H9 (cell line): Measurements from ENCODE around the gene RCAN2. TPM values are rescaled to one million over a fixed set of nuclear protein-coding genes. Genes with fewer than 3 reads are reported as not detected.

Experiments
- DNase-seq: peaks from one replicate; pipeline ENCODE4 v3.0.0-alpha.2; 2017
- H2AFZ ChIP-seq: one replicate; pipeline ENCODE4 v1.6.1; 2013; ENCODE audit warnings: mild to moderate bottlenecking, low read length, control low read depth, moderate library complexity
- H2AK5ac ChIP-seq: 2 replicates; pipeline ENCODE4 v1.6.1; 2013; ENCODE audit warnings: low read length, control low read depth, mixed read lengths; ENCODE audit not compliant: insufficient read length
- H2BK120ac ChIP-seq: one replicate; pipeline ENCODE4 v1.6.1; 2013; ENCODE audit warnings: low read depth, mild to moderate bottlenecking, low read length, control low read depth, inconsistent platforms; ENCODE audit not compliant: poor library complexity, severe bottlenecking
- H2BK12ac ChIP-seq: 2 replicates; pipeline ENCODE4 v1.6.1; 2013; ENCODE audit warnings: low read length, control low read depth, mixed read lengths, low read depth; ENCODE audit not compliant: insufficient read length
- H2BK15ac ChIP-seq: 2 replicates; pipeline ENCODE4 v1.6.1; 2013; ENCODE audit warnings: low read depth, low read length, control low read depth
- H2BK20ac ChIP-seq: one replicate; pipeline ENCODE4 v1.6.1; 2013; ENCODE audit warnings: low read depth, mild to moderate bottlenecking, low read length, control low read depth, inconsistent platforms; ENCODE audit not compliant: poor library complexity, severe bottlenecking
- H2BK5ac ChIP-seq: 2 replicates; pipeline ENCODE4 v1.6.1; 2013; ENCODE audit warnings: low read length, control low read depth, mixed read lengths; ENCODE audit not compliant: insufficient read length
- H3K14ac ChIP-seq: 2 replicates; pipeline ENCODE4 v1.6.1; 2013; ENCODE audit warnings: low read length, control low read depth; ENCODE audit not compliant: insufficient read depth
- H3K18ac ChIP-seq: 2 replicates; pipeline ENCODE4 v1.6.1; 2013; ENCODE audit warnings: low read depth, mild to moderate bottlenecking, mixed read lengths, low read length, control low read depth; ENCODE audit not compliant: insufficient read length
- H3K23ac ChIP-seq: 2 replicates; pipeline ENCODE4 v1.6.1; 2013; ENCODE audit warnings: low read length, control low read depth, mixed read lengths, low read depth; ENCODE audit not compliant: insufficient read length
- H3K23me2 ChIP-seq: 2 replicates; pipeline ENCODE4 v1.6.1; 2013; ENCODE audit warnings: low read depth, mild to moderate bottlenecking, mixed read lengths, low read length, control low read depth; ENCODE audit not compliant: insufficient read length, poor library complexity, severe bottlenecking
- H3K27ac ChIP-seq: 2 replicates; pipeline ENCODE4 v1.5.1; 2013; ENCODE audit warnings: low read length, control low read depth, mixed read lengths, low read depth; ENCODE audit not compliant: insufficient read length
- H3K27me3 ChIP-seq: 2 replicates; pipeline ENCODE4 v1.6.1; 2013; ENCODE audit warnings: low read length, control low read depth, inconsistent platforms; ENCODE audit not compliant: insufficient read depth
- H3K4ac ChIP-seq: 2 replicates; pipeline ENCODE4 v1.6.1; 2013; ENCODE audit warnings: low read depth, mild to moderate bottlenecking, control low read depth, inconsistent platforms, low read length, moderate library complexity
- H3K4me1 ChIP-seq: 2 replicates; pipeline ENCODE4 v1.6.1; 2013; ENCODE audit warnings: low read length, control low read depth, inconsistent platforms; ENCODE audit not compliant: insufficient read depth
- H3K4me2 ChIP-seq: 2 replicates; pipeline ENCODE4 v1.6.1; 2013; ENCODE audit warnings: low read length, control low read depth, mixed read lengths; ENCODE audit not compliant: insufficient read length, insufficient read depth
- H3K56ac ChIP-seq: 2 replicates; pipeline ENCODE4 v1.6.1; 2013; ENCODE audit warnings: low read depth, mild to moderate bottlenecking, mixed read lengths, low read length, control low read depth; ENCODE audit not compliant: insufficient read length
- H3K79me1 ChIP-seq: 2 replicates; pipeline ENCODE4 v1.6.1; 2013; ENCODE audit warnings: low read depth, mild to moderate bottlenecking, moderate library complexity, low read length, control low read depth, inconsistent platforms; ENCODE audit not compliant: insufficient read depth, poor library complexity, severe bottlenecking
- H3K79me2 ChIP-seq: 2 replicates; pipeline ENCODE4 v1.6.1; 2013; ENCODE audit warnings: low read length, control low read depth, inconsistent platforms; ENCODE audit not compliant: insufficient read depth
- H3K9ac ChIP-seq: 2 replicates; pipeline ENCODE4 v1.6.1; 2013; ENCODE audit warnings: low read length, control low read depth, mixed read lengths; ENCODE audit not compliant: insufficient read length; ENCODE audit errors: extremely low read depth
- H3K9me3 ChIP-seq: one replicate; pipeline ENCODE4 v1.6.1; 2013; ENCODE audit warnings: low read depth, low read length, inconsistent platforms; ENCODE audit not compliant: control insufficient read depth
- H3T11ph ChIP-seq: one replicate; pipeline ENCODE4 v1.6.1; 2013; ENCODE audit warnings: mild to moderate bottlenecking, low read length, control low read depth, inconsistent platforms
- H4K20me1 ChIP-seq: one replicate; pipeline ENCODE4 v1.6.1; 2013; ENCODE audit not compliant: control insufficient read depth, insufficient read length, insufficient read depth
- H4K5ac ChIP-seq: 2 replicates; pipeline ENCODE4 v1.6.1; 2013; ENCODE audit warnings: low read depth, mild to moderate bottlenecking, mixed read lengths, low read length, control low read depth; ENCODE audit not compliant: insufficient read length
- H4K8ac ChIP-seq: replicated peaks from 2 replicates; pipeline ENCODE4 v1.6.1; 2013; ENCODE audit warnings: low read length, control low read depth, mixed read lengths, low read depth; ENCODE audit not compliant: insufficient read length
- H4K91ac ChIP-seq: 2 replicates; pipeline ENCODE4 v1.6.1; 2013; ENCODE audit warnings: low read depth, mild to moderate bottlenecking, moderate library complexity, mixed read lengths, low read length, control low read depth; ENCODE audit not compliant: insufficient read length
- H3K27ac Mint-ChIP-seq, 3 experiments: 2 replicates in 2 of 3; 3 replicates in 1 of 3; pipeline ENCODE4 v1.8.0; 2020 to 2021; ENCODE audit warnings: mixed read lengths in 3 of 3, mild to moderate bottlenecking in 1 of 3, moderate library complexity in 1 of 3
- H3K27me3 Mint-ChIP-seq: 2 replicates; pipeline ENCODE4 v1.8.0; 2021; ENCODE audit warnings: low read depth, mild to moderate bottlenecking, moderate library complexity, mixed read lengths
- H3K36me3 Mint-ChIP-seq, 3 experiments: 2 replicates in 2 of 3; 3 replicates in 1 of 3; pipeline ENCODE4 v1.8.0; 2020 to 2021; ENCODE audit warnings: low read depth in 3 of 3, mixed read lengths in 3 of 3; ENCODE audit not compliant: insufficient read depth in 1 of 3
- H3K4me1 Mint-ChIP-seq, 2 experiments: 2 replicates each; pipeline ENCODE4 v1.8.0; 2020; ENCODE audit warnings: mixed read lengths in 2 of 2
- H3K4me3 Mint-ChIP-seq, 2 experiments: 2 replicates in 1 of 2; 3 replicates in 1 of 2; pipeline ENCODE4 v1.8.0; 2020 to 2021; ENCODE audit warnings: mild to moderate bottlenecking in 2 of 2, mixed read lengths in 2 of 2, moderate library complexity in 1 of 2
- H3K9me3 Mint-ChIP-seq, 2 experiments: 2 replicates in 1 of 2; 3 replicates in 1 of 2; pipeline ENCODE4 v1.8.0; 2020; ENCODE audit warnings: mild to moderate bottlenecking in 2 of 2, mixed read lengths in 2 of 2, moderate library complexity in 1 of 2
- CTCF ChIP-seq: fragments of 200-600 bp; sonication (generic); conservative IDR thresholded peaks from 3 replicates; pipeline ENCODE4 v1.8.0; 2021; ENCODE audit warnings: antibody characterized with exemption, mild to moderate bottlenecking
- WGBS: extraction: QIAGEN DNeasy Blood & Tissue Kit; methylation state at CpG from one replicate; pipeline ENCODE4 v1.1.7; 2013; ENCODE audit warnings: missing lambda C conversion rate, low lambda C conversion rate, mixed read lengths; ENCODE audit not compliant: insufficient read length; ENCODE audit errors: extremely low coverage; 5-methylcytosine and 5-hydroxymethylcytosine counted together
- total RNA-seq: library from RNA; stranded (reverse); gene quantifications from 2 replicates; pipeline ENCODE4 v1.2.1, GENCODE V29; 2021

Gene RCAN2
- total RNA-seq, 1 experiment from 2014 or later: 3.0 TPM

- H3K79me1 ChIP-seq: no peaks in the 10 kb centered on the region
- no peak overlapping the region for H3K23ac ChIP-seq
- H3K23me2 ChIP-seq: no peaks in the 10 kb centered on the region
- H2AFZ ChIP-seq: no peak overlapping the region
- H2BK15ac ChIP-seq: no peak overlapping the region
- no peak overlapping the region for H3K56ac ChIP-seq
- no peak overlapping the region for H3K9ac ChIP-seq
- no peak overlapping the region for H3T11ph ChIP-seq
- H2BK120ac ChIP-seq: no peak overlapping the region
- Mint-ChIP-seq H3K4me3 (no peak overlapping the region), H3K9me3 (peaks cover 13 to 14% of the 10 kb centered on the region in 2 experiments), H3K27me3 (peaks cover 5% of the 10 kb centered on the region), H3K4me1 (no peaks in the 10 kb centered on the region), H3K27ac (no peak overlapping the region), H3K36me3 (peaks cover 5 to 7% (median 6%) of the 10 kb centered on the region in 3 experiments)
- H2BK5ac ChIP-seq: no peak overlapping the region
- no peaks in the 10 kb centered on the region for H4K20me1 ChIP-seq
- H3K14ac ChIP-seq: no peak overlapping the region
- no peaks in the 10 kb centered on the region for H3K79me2 ChIP-seq
- no peak overlapping the region for H3K4me2 ChIP-seq
- H3K9me3 ChIP-seq: no peaks in the 10 kb centered on the region
- no peak for TF ChIP-seq CTCF
- no peak overlapping the region for H4K91ac ChIP-seq
- WGBS: no CpG with 5 or more reads among the region's 3 CpGs
- H2AK5ac ChIP-seq: no peak overlapping the region
- no peak overlapping the region for H3K27ac ChIP-seq
- H2BK20ac ChIP-seq: no peak overlapping the region
- H3K27me3 ChIP-seq: no peaks in the 10 kb centered on the region
- no peak for DNase-seq
- no peak overlapping the region for H4K5ac ChIP-seq
- H3K18ac ChIP-seq: no peak overlapping the region
- no peaks in the 10 kb centered on the region for H3K4me1 ChIP-seq
- no peak overlapping the region for H4K8ac ChIP-seq
- H2BK12ac ChIP-seq: no peak overlapping the region
- H3K4ac ChIP-seq: no peak overlapping the region
Measured at GRCh38 chr6:46234700-46235099, 256.5 kb downstream of the RCAN2 start.
